ENCODE measurements around the gene CYP2A7.
"Not testable (repeated sequence)": the region's sequence is repeated elsewhere in the genome, so short reads cannot be mapped to it uniquely, and the experiment has no call there.

DNA sequence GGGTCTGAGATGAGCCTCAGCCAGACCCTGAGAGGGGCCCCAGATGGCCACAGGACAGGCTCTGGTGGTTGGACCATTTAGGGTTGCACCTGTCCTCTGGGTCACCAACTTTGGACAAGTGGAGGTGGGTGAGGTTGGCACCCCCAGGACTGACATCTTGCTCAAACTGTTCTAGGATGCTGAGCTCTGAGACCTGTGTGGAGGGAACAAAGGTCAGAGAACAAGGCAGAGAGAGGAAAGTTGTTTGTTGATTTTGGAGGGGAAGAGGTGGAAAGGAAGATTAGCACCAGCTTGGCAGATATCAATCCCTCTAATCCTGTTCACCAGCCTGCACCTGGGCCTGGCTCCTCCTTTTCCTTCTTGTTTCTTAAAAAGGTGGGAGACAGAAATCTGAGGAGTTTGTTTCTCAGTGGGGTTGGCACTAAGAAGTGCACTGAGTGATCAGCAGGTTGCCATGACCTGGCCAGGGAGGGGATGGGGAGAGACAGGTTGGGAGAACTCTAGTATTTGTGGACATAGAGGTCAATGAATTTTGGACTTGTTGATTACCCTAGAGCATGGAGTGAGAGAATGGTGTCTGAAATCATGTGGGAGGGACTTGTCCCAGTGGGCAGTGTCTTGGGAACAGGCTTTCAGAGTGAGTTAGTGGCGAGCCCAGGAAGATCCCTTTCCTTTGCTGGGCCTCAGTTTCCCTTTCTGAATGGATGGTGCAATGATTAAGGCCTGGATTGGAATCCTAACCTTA lies 2.3 kb upstream of the CYP2A7 start:
- TF ChIP-seq POLR2A (IDR thresholded peaks at IDR 0.05; ENCODE audit: low read depth); POLR2AphosphoS5 (IDR thresholded peaks at IDR 0.05); EP300 (IDR thresholded peaks at IDR 0.05): not testable (repeated sequence)
- TF ChIP-seq, protein P1, sequence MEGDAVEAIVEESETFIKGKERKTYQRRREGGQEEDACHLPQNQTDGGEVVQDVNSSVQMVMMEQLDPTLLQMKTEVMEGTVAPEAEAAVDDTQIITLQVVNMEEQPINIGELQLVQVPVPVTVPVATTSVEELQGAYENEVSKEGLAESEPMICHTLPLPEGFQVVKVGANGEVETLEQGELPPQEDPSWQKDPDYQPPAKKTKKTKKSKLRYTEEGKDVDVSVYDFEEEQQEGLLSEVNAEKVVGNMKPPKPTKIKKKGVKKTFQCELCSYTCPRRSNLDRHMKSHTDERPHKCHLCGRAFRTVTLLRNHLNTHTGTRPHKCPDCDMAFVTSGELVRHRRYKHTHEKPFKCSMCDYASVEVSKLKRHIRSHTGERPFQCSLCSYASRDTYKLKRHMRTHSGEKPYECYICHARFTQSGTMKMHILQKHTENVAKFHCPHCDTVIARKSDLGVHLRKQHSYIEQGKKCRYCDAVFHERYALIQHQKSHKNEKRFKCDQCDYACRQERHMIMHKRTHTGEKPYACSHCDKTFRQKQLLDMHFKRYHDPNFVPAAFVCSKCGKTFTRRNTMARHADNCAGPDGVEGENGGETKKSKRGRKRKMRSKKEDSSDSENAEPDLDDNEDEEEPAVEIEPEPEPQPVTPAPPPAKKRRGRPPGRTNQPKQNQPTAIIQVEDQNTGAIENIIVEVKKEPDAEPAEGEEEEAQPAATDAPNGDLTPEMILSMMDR (IDR thresholded peaks at IDR 0.05), result not testable (repeated sequence)

Measured in esophagus muscularis mucosa (tissue), 4 donors.